AG10803 (cell line): ENCODE data around the gene UBE2K.

ENCODE experiments used
- DNase-seq: peaks from one replicate; pipeline ENCODE4 v3.0.0; 2010; ENCODE audit warnings: low read depth
- H3K4me3 ChIP-seq: 2 replicates; pipeline ENCODE4 v1.5.1; 2011; ENCODE audit warnings: mild to moderate bottlenecking, low read length, control low read depth
- CTCF ChIP-seq: conservative IDR thresholded peaks from 2 replicates; pipeline ENCODE4 v1.5.1; 2011; ENCODE audit warnings: mild to moderate bottlenecking, low read length, control low read depth, inconsistent platforms

Gene UBE2K

GRCh38 chr4:39741401-39741800 is 43.5 kb downstream of the UBE2K start:
- H3K4me3 ChIP-seq = no peak overlapping the region
- peak; percentile 15 for DNase-seq
- TF ChIP-seq CTCF = no peak

- no peak for TF ChIP-seq CTCF
- DNase-seq = no peak
- no peak overlapping the region for H3K4me3 ChIP-seq
These were observed 48.0 kb downstream of the UBE2K start for GRCh38 chr4:39745920-39746319.

GRCh38 chr4:39750216-39750615 is 52.3 kb downstream of the UBE2K start:
- no peak overlapping the region for H3K4me3 ChIP-seq
- TF ChIP-seq CTCF = no peak
- no peak for DNase-seq

- no peak for TF ChIP-seq CTCF
- H3K4me3 ChIP-seq = no peak overlapping the region
- no peak for DNase-seq
These were observed 56.4 kb downstream of the UBE2K start for GRCh38 chr4:39754309-39754708.

- no peak for TF ChIP-seq CTCF
- DNase-seq = no peak
- no peak overlapping the region for H3K4me3 ChIP-seq
These were observed 58.2 kb downstream of the UBE2K start for GRCh38 chr4:39756159-39756558.

- H3K4me3 ChIP-seq = no peak overlapping the region
- DNase-seq = no peak
- no peak for TF ChIP-seq CTCF
These were observed 60.2 kb downstream of the UBE2K start for GRCh38 chr4:39758176-39758575.

- TF ChIP-seq CTCF = no peak
- DNase-seq = no peak
- H3K4me3 ChIP-seq = no peak overlapping the region
These were observed 61.6 kb downstream of the UBE2K start for GRCh38 chr4:39759569-39759968.
